ENCODE results near the gene HADH.
"Not testable (repeated sequence)": the region's sequence is repeated elsewhere in the genome, so short reads cannot be mapped to it uniquely, and the experiment has no call there.

The HADH gene

GRCh38 chr4:107989537-107990386 lies at the start of gene HADH:
HADH (plus strand) TSS chr4:107989889; CDS start chr4:107989933, 44 bp downstream.
- DNase-seq (ENCODE audit: low read depth, low spot score), result peak; percentile 91
- in situ Hi-C loops (cut with HindIII; ENCODE audit: low sequenced_read_pairs), result no loop called here
- no peak for TF ChIP-seq CTCF (IDR thresholded peaks at IDR 0.05; ENCODE audit: low read depth, low read length)
- H3K4me3 ChIP-seq (ENCODE audit: low read depth, low read length), result peak within 1 kb of the TSS; percentile 70

- DNase-seq (ENCODE audit: low read depth, low spot score), result no peak
- in situ Hi-C loops (cut with HindIII; ENCODE audit: low sequenced_read_pairs), result no loop called here
- TF ChIP-seq CTCF (IDR thresholded peaks at IDR 0.05; ENCODE audit: low read depth, low read length), result no peak
These were observed 43.9 kb upstream of the HADH start for GRCh38 chr4:107945809-107946208.

GRCh38 chr4:107950746-107951540 lies 38.7 kb upstream of the HADH start:
- in situ Hi-C loops (cut with HindIII; ENCODE audit: low sequenced_read_pairs), result no loop called here
- no peak overlapping the region for H3K4me3 ChIP-seq (ENCODE audit: low read depth, low read length)
- DNase-seq (ENCODE audit: low read depth, low spot score), result no peak
- TF ChIP-seq CTCF (IDR thresholded peaks at IDR 0.05; ENCODE audit: low read depth, low read length), result no peak

More at GRCh38 chr4:107945809-107946208, 43.9 kb upstream of the HADH start:
- H3K4me3 ChIP-seq (ENCODE audit: low read depth, low read length), result no peak overlapping the region

GRCh38 chr4:107951551-107951950 lies 38.1 kb upstream of the HADH start:
- DNase-seq (ENCODE audit: low read depth, low spot score), result peak; percentile 69
- no peak overlapping the region for H3K4me3 ChIP-seq (ENCODE audit: low read depth, low read length)
- in situ Hi-C loops (cut with HindIII; ENCODE audit: low sequenced_read_pairs), result no loop called here
- no peak for TF ChIP-seq CTCF (IDR thresholded peaks at IDR 0.05; ENCODE audit: low read depth, low read length)

- H3K4me3 ChIP-seq (ENCODE audit: low read depth, low read length), result no peak overlapping the region
- no peak for TF ChIP-seq CTCF (IDR thresholded peaks at IDR 0.05; ENCODE audit: low read depth, low read length)
- in situ Hi-C loops (cut with HindIII; ENCODE audit: low sequenced_read_pairs), result no loop called here
- no peak for DNase-seq (ENCODE audit: low read depth, low spot score)
These were observed 33.7 kb upstream of the HADH start for GRCh38 chr4:107956011-107956410.

GRCh38 chr4:107966903-107967302 lies 22.8 kb upstream of the HADH start:
- no peak for DNase-seq (ENCODE audit: low read depth, low spot score)
- no peak overlapping the region for H3K4me3 ChIP-seq (ENCODE audit: low read depth, low read length)
- no peak for TF ChIP-seq CTCF (IDR thresholded peaks at IDR 0.05; ENCODE audit: low read depth, low read length)
- in situ Hi-C loops (cut with HindIII; ENCODE audit: low sequenced_read_pairs), result no loop called here

GRCh38 chr4:107967519-107967918 lies 22.2 kb upstream of the HADH start:
- DNase-seq (ENCODE audit: low read depth, low spot score); H3K4me3 ChIP-seq (ENCODE audit: low read depth, low read length); in situ Hi-C loops (cut with HindIII; ENCODE audit: low sequenced_read_pairs): not testable (repeated sequence)

- DNase-seq (ENCODE audit: low read depth, low spot score); H3K4me3 ChIP-seq (ENCODE audit: low read depth, low read length); in situ Hi-C loops (cut with HindIII; ENCODE audit: low sequenced_read_pairs): not testable (repeated sequence)
These were observed 21.8 kb upstream of the HADH start for GRCh38 chr4:107967921-107968320.

All from astrocyte of the spinal cord (primary cell).